A673 (cell line): ENCODE results near the gene ADGRL4. TPM values are rescaled to one million over a fixed set of nuclear protein-coding genes. Genes with fewer than 3 reads are reported as not detected.
A peak's percentile ranks its signal among the peaks of the same experiment; 100 is the strongest.

ENCODE experiments used
- BruUV-seq: library from RNA; stranded (reverse); fragments of 400-500 nt; replicated peaks from 2 replicates; lab custom pipeline; 2021; lab: Mats Ljungman, UMichigan
- CTCF ChIA-PET: fragments of 300-600 bp; sonication (Branson Sonifier 250); formaldehyde crosslinking; loops from one replicate; lab custom pipeline; 2022; ENCODE audit warnings: antibody characterized with exemption; lab: Charles Lee
- POLR2A ChIA-PET: fragments of 300-600 bp; sonication (Branson Sonifier 250); formaldehyde crosslinking; loops from one replicate; lab custom pipeline; 2022; ENCODE audit warnings: antibody characterized with exemption; ENCODE audit not compliant: low non-redundant PET; lab: Charles Lee
- DNase-seq: peaks from one replicate; pipeline ENCODE4 v3.0.0-alpha.2; 2015; ENCODE audit warnings: low spot score
- H3K27ac ChIP-seq: fragments of 200-600 bp; sonication (generic); 2 replicates; pipeline ENCODE4 v1.5.1; 2016; ENCODE audit warnings: mixed run types, low read depth, mild to moderate bottlenecking, mixed read lengths, antibody characterized with exemption, low read length; ENCODE audit not compliant: poor library complexity, severe bottlenecking
- H3K27me3 ChIP-seq: fragments of 200-600 bp; sonication (generic); replicated peaks from 2 replicates; pipeline ENCODE4 v1.6.1; 2017; ENCODE audit warnings: mixed run types, low read depth, mild to moderate bottlenecking, mixed read lengths, antibody characterized with exemption, low read length; ENCODE audit not compliant: insufficient read depth, poor library complexity
- H3K36me3 ChIP-seq: fragments of 200-600 bp; sonication (generic); 2 replicates; pipeline ENCODE4 v1.6.1; 2016; ENCODE audit warnings: mixed run types, mild to moderate bottlenecking, mixed read lengths, antibody characterized with exemption, low read length; ENCODE audit not compliant: insufficient read depth, poor library complexity, severe bottlenecking
- H3K4me1 ChIP-seq: fragments of 200-600 bp; sonication (generic); 2 replicates; pipeline ENCODE4 v1.6.1; 2017; ENCODE audit warnings: mixed run types, mild to moderate bottlenecking, mixed read lengths, antibody characterized with exemption, low read length; ENCODE audit not compliant: insufficient read depth, poor library complexity, severe bottlenecking
- H3K4me3 ChIP-seq: fragments of 200-600 bp; sonication (generic); 2 replicates; pipeline ENCODE4 v1.5.1; 2016; ENCODE audit warnings: low read depth, mixed run types, mild to moderate bottlenecking, mixed read lengths, low read length; ENCODE audit not compliant: poor library complexity, severe bottlenecking
- H3K9me3 ChIP-seq: fragments of 200-600 bp; sonication (generic); 2 replicates; pipeline ENCODE4 v1.6.1; 2016; ENCODE audit warnings: mixed run types, low read depth, mild to moderate bottlenecking, mixed read lengths, antibody characterized with exemption, low read length; ENCODE audit not compliant: poor library complexity, severe bottlenecking
- CTCF ChIP-seq: fragments of 300-800, 200-600 bp; sonication (generic); conservative IDR thresholded peaks from 2 replicates; pipeline ENCODE4 v1.5.1; 2017; ENCODE audit warnings: low read depth, mild to moderate bottlenecking, antibody characterized with exemption, low read length, moderate library complexity, mixed read lengths
- EZH2 ChIP-seq: fragments of 200-600 bp; sonication (generic); IDR thresholded peaks from 2 replicates; pipeline ENCODE4 v1.6.1; 2017; ENCODE audit warnings: borderline replicate concordance, low read depth, mild to moderate bottlenecking, mixed read lengths, antibody characterized with exemption, low read length; ENCODE audit not compliant: poor library complexity, severe bottlenecking
- intact Hi-C: fragments of 100-400 bp; cut with micrococcal nuclease; formaldehyde crosslinking; loops from one replicate; pipeline ENCODE4 v1.10.0; 2022; ENCODE audit not compliant: unreplicated experiment
- total RNA-seq: library from RNA; stranded (reverse); gene quantifications from 2 replicates; pipeline ENCODE4 v1.2.3, GENCODE V29; 2021

ADGRL4 gene
- total RNA-seq, 1 experiment from 2014 or later: not detected

- intact Hi-C loops: no loop called here
- Histone ChIP-seq H3K27me3 (no peaks in the 10 kb centered on the region), H3K4me3 (no peak overlapping the region), H3K27ac (no peak overlapping the region), H3K9me3 (no peaks in the 10 kb centered on the region), H3K36me3 (no peaks in the 10 kb centered on the region), H3K4me1 (no peaks in the 10 kb centered on the region)
- POLR2A ChIA-PET: no interaction called here
- no TSS peak for BruUV-seq
- TF ChIP-seq EZH2: no peak
- no peak for TF ChIP-seq CTCF
- CTCF ChIA-PET: no interaction called here
- DNase-seq: no peak
These were observed 92.6 kb downstream of the ADGRL4 start for GRCh38 chr1:78913950-78914349.

GRCh38 chr1:78911956-78912880 is 94.3 kb downstream of the ADGRL4 start:
- CTCF ChIA-PET: no interaction called here
- H3K4me1 ChIP-seq: no peaks in the 10 kb centered on the region
- intact Hi-C loops: no loop called here
- BruUV-seq: no TSS peak
- H3K27me3 ChIP-seq: no peaks in the 10 kb centered on the region
- DNase-seq: no peak
- POLR2A ChIA-PET: no interaction called here
- H3K9me3 ChIP-seq: no peaks in the 10 kb centered on the region
- no peak overlapping the region for H3K4me3 ChIP-seq
- H3K27ac ChIP-seq: no peak overlapping the region
- TF ChIP-seq CTCF: no peak
- TF ChIP-seq EZH2: no peak
- H3K36me3 ChIP-seq: no peaks in the 10 kb centered on the region

- Histone ChIP-seq H3K4me3 (no peak overlapping the region), H3K27ac (no peak overlapping the region), H3K27me3 (no peaks in the 10 kb centered on the region), H3K36me3 (no peaks in the 10 kb centered on the region), H3K4me1 (no peaks in the 10 kb centered on the region), H3K9me3 (no peaks in the 10 kb centered on the region)
- DNase-seq: peak; percentile 9
- CTCF ChIA-PET: no interaction called here
- intact Hi-C loops: no loop called here
- TF ChIP-seq EZH2: no peak
- no peak for TF ChIP-seq CTCF
- BruUV-seq: no TSS peak
- POLR2A ChIA-PET: no interaction called here
These were observed 103.9 kb downstream of the ADGRL4 start for GRCh38 chr1:78902641-78903040.
